Pulmonary artery endothelial cell (primary cell): ENCODE results near the gene MAP3K3. TPM values are rescaled to one million over a fixed set of nuclear protein-coding genes. Genes with fewer than 3 reads are reported as not detected.

Experiments used
- DNase-seq: peaks from one replicate; pipeline ENCODE4 v3.0.0-alpha.2; 2011; ENCODE audit warnings: low read depth, low spot score
- total RNA-seq: library from RNA; depleted of rRNA; stranded (reverse); fragments of >200 nt; gene quantifications from 2 replicates; pipeline ENCODE4 v1.2.3, GENCODE V29; 2014

Gene MAP3K3
- total RNA-seq, 1 donor from 2014 or later = 104 TPM

DNA sequence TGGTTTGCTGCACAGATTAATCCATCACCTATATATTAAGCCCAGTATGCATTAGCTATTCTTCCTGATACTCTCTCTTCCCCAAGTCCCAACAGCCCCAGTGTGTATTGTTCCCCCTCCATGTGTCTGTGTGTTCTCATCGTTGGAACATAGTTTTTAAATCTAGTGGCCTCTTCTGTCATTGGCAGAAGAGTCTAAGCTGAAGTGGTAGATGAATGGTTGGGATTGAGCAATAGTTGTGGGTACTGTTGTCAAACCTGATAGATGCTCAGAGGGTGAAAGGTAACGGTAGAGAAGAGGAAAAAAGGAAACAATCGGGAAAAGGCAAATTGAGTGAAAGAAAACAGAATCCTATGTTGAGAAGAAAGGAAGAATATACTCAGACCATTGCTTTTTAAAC lies 29.9 kb downstream of the MAP3K3 start:
- DNase-seq = no peak

GRCh38 chr17:63653050-63653449 lies 30.8 kb downstream of the MAP3K3 start:
- no peak for DNase-seq

DNA sequence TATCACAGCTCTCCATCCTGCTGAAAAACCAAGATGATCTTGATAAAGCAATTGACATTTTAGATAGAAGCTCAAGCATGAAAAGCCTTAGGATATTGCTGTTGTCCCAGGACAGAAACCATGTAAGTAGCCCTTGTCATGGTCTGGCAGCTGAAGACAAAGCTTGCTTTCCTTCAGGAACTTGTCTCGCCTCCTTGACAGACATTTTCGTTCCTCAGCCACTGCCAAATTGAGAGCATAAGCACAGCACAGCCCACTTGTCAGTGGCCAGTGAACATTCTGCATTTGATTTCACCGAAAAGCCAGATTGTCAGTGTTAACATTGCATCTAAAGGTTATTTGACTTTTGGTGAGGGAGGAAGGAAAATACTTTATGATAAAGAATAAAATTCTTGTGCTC lies 35.6 kb downstream of the MAP3K3 start:
- DNase-seq = no peak

DNA sequence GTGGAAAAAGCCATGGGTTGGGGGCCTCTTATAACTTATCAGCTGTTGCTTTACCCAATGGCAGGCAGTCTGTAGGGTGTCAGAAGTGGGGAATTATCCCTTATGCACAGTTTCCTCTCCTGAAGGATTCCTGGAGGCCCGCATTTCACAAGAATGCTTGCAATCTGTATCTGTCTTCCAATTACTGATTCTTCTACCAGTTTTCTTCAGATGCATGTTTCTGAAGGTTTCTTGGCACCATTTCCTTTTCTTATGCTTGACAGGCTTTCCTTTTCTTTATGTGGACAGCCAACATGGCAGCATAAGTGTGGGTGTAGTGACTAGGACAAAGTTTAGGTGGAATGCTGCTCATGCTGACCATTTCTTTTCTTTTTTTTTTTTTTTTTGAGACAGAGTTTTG lies 36.1 kb downstream of the MAP3K3 start:
- DNase-seq = no peak

DNA sequence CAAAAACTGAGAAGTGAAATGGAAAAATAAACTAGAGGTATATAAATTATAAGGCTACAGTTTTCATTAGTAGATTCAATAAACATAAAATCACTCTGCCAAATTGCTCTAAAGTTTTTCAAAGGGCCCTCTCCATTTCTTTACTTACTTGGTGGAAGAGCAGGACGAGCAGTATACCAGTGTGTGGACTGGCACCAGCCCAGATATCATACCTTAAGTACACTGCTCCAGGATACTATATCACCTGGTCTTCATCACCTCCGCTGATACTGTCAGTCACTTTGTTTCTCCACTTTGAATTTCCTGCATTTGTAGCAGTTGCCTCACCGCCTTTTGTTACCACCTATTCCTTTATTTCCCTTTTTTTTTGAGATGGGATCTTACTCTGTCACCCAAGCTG lies 37.6 kb downstream of the MAP3K3 start:
- no peak for DNase-seq

DNA sequence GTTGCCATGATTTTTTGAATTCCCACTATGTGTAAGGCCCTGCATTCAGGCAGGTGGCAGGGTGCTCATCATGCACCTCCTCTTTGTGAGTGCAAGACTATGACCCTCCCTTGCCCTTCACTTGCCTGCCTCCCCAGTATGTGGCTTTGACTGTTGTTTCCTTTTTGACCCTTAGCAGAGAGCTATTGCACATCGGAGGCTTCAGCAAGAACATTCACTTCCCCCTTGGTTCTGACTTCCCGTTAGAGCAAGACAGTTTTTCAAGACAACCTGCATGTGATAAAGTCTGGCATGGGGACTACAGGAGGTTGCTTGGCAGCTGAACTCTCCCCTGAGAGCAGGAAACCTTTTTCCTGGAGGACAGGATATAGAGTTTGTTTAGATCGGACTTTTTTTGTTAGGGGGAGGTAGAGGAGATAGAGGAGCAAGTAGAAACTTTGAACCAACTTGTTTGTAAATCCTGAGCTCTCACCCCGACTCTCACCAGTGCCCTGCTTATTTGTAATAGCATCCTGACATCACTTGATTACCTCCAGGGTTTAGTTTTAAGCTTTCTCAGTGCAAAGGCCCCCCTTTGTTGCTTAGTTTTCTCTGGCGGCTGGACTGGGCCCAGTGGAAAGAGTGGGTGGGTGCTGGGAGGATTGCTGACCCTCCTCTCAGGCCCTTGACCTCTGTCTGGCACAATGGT lies 43.5 kb downstream of the MAP3K3 start:
- peak; percentile 57 for DNase-seq

GRCh38 chr17:63672856-63673255 lies 50.6 kb downstream of the MAP3K3 start:
- DNase-seq = no peak

GRCh38 chr17:63675231-63675606 lies 53.0 kb downstream of the MAP3K3 start:
- DNase-seq = no peak

DNA sequence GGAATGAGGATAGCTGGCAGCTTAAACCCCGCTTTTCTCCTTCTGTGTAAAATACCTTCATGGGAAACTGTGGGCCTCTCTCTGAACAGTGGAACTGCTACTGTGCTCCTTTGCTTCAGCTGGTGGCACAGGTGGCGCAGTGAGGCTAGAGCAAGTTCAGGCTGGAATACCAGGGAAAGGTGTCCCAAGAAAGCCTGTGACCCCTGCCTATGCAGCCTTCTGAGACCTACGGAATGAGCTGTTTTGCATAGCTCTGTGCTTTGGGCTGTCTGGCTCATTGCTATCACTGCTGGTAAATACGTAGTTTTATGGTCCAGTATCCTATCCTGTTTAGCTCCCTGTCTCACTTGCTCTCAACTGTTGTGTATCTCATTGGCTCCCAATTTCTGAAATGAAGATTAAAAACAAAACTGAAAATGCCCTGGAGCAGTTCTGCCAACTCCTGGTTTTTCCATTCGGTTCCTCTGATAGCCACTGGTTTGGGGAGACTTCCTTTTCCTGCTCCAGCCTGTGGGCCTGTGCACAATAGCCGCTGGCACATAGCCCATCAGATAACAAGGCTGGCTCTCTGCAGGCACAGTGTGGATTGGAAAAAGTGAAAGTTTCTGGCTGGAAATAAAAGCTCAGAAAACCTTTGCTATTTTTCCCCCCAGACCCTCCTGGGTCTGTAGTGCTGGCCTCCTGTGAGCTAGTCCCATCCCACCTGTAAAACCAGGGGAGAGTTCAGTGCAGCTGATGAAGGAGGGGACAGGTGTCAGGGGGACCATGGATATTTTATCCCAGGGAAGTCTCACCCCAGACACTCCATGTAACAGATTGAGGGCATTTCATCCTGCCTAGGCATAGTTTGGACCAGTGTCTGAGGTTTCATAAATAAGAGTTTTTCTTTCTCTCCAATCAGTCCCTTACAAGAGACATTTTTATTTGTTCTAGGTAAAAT lies 53.7 kb downstream of the MAP3K3 start:
- peak; percentile 95 for DNase-seq

GRCh38 chr17:63676584-63676983 lies 54.4 kb downstream of the MAP3K3 start:
- no peak for DNase-seq

DNA sequence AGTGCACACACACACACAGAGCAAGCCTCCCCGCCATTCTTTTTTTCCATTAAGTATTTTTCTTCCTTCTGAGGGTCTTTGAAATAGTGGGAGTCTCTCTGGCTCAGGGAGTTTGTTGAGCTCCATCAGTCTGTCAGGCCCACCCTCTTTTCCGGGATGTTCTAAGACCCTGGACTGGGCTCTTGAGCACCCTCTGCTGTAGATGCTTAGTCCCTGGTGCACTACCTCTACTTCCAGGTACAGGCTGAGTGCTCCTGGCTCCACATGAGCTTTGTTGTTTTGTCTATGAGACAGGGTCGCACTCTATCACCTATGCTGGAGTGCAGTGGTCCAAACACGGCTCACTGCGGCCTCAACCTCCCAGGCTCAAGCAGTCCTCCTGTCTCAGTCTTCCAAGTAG lies 57.0 kb downstream of the MAP3K3 start:
- DNase-seq = no peak

- no peak for DNase-seq
These were observed 58.5 kb downstream of the MAP3K3 start for GRCh38 chr17:63680700-63681099.

DNA sequence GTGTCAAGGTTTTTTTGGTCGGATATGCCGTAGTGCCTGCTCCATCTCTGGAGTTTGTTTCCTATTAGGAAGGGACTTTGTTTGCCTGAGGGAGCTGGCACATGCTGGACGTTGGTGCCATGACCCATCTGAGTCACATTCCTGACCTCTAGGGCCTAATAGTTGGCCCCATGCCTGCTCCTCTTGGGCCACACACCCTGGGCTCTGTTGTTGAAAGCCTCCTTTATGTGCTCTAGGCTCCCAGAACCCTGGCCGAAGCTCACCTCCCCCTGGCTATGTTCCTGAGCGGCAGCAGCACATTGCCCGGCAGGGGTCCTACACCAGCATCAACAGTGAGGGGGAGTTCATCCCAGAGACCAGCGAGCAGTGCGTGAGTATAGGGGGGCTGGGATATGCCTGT lies 59.3 kb downstream of the MAP3K3 start:
- DNase-seq = no peak

DNA sequence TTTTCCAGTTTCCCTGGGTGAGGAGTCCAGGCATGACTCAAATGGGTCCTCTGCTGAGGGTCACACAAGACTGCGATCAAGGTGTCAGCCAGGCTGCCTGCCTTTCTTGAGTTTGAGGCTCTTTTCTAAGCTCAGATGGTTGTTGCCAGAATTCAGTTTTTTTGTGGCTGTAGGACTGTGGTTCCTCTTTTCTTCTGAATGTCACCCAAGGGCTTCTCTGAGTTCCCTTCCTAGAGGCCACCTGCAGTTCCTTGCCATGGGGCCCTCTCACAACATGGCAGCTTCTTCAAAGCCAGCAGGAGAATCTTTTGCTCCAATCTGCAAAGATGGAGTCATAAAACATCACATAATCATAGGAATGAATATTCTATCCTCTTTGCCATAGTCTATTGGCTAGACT lies 60.2 kb downstream of the MAP3K3 start:
- DNase-seq = no peak

DNA sequence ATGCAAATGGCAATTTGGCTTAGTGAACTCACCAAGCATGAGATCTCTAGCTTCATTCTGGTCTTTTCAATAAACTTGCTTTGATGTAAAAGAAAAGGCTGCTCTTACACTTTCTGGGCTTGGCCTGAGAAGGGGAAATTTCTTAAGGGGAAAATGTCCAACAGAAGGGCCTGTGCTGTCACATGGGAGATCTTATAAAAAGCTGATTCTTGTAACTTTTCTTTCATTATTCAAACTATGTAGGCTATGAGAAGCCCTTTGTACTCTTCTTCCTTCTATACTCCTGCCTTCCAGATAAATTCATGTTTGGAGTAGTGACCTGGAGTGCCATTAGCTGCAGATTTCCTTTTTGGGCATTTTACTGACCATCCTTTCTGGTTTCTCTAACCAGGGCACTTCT lies 60.8 kb downstream of the MAP3K3 start:
- no peak for DNase-seq

- DNase-seq = no peak
These were observed 62.8 kb downstream of the MAP3K3 start for GRCh38 chr17:63685041-63685440.

DNA sequence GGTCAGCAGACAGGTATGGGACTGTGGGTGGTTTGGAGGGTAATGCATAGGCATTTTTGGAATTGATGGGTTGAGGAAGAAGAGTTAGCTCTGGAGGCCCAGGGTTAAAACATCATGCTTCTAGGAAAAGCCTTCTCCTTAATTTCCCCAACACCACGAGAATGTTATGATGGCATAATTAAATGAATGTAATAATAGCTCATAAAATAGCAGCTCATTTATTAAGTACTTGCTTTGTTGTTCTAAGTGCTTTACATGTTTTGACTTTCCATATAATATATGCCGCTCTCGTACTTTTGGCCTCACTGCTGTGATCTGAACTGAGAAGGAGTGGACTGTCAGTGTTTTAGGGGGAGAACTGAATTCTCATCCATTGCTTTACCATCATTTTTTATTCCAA lies 63.4 kb downstream of the MAP3K3 start:
- DNase-seq = no peak

DNA sequence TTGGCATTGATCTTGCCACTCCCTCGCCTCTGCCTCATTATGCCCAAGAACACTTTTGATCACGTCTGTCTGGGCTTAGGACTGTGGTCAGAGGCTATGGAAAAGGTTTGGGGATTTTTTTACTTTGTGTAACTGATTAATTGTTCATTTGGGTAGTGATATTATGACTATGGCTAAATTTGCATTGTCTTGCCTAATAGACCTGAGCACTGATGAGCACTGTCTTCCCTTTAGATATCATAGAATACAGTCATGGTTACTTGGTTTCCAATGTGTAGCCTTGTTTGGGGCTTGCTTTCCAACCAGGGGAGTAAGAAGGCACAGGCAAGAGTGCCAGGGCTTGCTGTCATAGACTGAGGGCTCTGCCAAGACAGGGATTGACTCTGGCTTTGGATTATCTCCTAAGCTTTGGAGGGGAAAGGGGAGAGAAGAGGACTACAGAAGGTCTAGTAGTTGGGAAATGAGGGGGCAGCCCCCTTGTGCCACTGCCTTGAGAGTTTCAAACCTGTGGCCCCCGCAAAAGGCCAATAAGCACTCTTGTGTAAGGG lies 64.0 kb downstream of the MAP3K3 start:
- DNase-seq = no peak

- no peak for DNase-seq
These were observed 66.3 kb downstream of the MAP3K3 start for GRCh38 chr17:63688396-63689020.

DNA sequence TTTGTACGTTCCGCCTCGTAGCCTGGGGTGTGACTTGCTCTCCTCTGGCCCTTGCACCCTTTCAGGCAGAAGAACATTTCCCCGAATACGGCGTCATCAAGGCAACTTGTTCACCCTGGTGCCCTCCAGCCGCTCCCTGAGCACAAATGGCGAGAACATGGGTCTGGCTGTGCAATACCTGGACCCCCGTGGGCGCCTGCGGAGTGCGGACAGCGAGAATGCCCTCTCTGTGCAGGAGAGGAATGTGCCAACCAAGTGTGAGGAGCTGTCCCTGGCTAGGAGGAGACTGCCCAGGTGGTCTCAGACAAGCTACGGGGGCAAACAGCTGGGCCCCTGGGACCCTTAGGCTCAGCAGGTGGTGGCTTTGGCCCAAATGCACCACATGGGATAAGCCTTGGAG lies 67.3 kb downstream of the MAP3K3 start:
- no peak for DNase-seq

DNA sequence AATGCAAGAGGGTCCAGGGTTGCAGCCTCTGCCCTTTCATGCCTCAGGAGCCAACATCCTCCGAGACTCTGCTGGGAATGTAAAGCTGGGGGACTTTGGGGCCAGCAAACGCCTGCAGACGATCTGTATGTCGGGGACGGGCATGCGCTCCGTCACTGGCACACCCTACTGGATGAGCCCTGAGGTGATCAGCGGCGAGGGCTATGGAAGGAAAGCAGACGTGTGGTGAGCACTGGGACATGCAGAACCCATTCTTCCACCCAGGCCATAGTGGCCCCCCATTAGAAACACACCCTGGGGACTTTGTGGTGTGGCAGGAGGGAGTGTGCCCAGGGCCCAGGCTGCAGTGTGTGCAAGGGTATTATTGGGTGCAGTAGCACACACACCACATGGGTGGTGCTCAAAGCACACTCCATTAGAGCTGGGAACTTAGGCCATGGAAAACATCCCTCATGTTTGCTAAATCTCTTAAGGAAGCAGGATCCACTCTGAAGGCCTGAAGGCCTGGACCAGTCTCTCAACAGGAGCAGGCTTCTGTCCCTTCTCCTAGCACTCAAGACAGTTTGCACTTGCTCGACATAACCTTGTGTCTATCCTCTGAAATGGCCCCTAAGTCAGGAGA lies 70.1 kb downstream of the MAP3K3 start:
- no peak for DNase-seq
